ENCODE results near the gene NXPE3.

Gene NXPE3

DNA sequence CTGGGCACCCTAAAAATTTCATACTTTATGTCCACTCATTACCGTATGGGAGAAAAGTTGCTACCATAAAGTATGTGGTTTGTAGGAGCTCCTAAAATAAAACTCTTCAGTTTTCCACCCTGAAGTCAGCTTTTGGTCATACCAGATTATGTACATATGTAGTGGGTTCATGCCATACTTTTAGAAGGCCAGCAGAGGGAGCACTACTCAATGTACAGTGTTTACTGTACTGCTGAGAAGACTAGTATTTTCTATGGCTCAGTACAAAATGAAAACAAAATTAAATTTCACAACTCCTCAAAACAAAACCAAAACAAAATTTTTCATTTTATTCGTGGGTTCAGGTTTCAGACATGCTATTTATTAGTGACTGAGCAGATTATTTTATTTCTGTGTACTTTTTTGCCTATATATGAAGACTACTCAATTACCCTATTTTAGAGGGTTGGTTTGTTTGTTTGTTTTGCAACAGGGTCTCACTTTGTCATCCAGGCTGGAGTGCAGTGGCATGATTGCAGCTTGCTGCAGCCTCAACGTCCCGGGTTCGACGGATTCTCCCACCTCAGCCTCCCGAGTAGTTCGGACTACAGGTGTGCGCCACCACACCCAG is 24.3 kb downstream of the NXPE3 start:
- no peak for DNase-seq

DNA sequence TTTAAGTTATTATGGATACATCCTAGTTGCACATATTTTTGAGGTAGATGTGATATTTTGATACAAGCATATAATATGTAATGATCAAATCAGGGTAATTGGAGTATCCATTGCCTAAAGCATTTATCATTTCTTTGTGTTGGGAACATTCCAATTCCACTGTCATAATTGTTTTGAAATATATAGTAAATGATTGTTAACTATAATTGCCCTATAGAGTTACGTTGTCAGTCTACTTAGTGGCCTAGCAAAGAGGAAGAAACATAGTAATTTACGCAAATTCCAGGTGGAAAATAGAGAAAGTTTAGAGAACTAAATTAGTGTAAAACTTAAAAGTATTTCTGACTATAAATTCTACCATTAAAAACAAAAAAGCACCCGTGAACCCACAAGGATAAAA is 24.9 kb downstream of the NXPE3 start:
- DNase-seq, result no peak

DNA sequence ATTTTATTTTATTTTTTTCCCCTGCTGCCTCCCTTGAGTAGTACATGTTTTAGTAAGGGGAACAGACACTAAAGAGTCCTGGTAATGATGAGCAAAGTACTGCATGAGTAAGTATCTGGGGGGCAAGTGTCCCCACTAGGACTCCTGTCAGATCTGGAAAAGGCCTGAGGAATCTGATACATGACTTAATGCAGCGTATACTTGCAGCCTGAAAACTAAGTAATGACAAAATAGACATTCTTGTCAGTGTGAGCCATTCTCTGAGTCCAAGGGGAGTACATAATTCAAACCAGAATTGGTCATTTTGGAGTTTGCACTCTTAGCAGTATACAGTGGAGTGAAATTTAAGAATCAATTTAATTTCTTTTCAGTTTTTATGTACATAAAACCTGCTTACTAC is 27.5 kb downstream of the NXPE3 start:
- DNase-seq, result no peak

GRCh38 chr3:101807888-101808287 is 28.9 kb downstream of the NXPE3 start:
- DNase-seq, result no peak

DNA sequence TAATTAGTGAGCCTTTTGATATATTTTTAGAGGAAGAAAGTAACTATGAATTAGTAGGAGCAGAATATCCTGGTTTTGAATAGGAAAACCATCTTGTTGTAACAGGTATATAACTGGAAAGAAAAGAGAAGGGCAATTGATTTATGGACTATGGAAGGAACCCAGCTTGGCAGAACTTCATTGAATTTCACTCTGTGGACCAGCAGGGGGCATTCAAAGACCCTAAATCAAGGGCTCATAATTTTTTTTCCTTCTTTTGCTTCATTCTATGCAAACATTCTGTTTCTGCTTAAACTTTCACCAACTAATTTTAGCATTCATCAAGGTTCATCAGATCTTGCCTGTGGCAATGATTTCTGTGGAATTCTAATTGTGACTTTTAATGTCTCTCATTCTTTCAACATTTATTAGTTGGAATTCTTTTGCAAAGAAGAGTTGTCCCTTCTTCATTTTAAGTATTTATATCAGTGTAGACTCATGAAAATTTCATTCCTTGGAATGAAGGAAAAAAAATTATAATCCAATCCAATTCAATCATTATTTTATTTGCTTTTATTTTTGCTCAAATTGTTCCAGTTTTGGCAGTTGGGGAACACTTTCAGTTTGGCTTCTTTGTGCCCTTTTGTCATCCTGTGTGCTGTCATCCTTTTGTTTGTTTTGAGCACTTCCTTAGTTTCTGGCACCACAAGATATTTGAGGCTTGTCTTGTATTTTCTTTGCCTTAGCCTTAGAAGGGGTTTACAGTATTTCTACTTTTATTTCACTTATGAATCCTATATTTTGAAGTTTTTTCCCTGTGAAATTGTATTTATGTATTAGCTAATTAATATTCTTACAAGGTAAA is 30.4 kb downstream of the NXPE3 start:
- no peak for DNase-seq

DNA sequence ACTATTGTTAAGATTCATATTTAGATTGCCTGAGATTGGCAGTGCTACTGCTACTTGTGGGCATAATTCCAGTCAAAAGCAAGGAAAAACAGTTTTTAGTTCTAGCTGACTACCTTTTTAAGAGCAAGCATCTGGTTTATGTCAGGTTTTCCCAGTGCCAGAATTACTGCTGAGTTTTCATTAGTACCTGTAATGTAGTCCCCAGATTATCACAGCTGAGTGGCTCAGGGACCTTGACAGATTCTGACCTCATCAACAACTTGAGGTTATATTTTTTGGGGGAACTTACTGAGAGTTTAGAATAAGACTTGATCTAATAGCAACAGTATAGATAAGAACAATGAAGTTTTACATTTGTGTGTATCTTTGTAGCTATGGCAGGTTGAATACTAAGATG is 31.0 kb downstream of the NXPE3 start:
- DNase-seq, result no peak

- DNase-seq, result no peak
Measured at GRCh38 chr3:101811875-101812274, 32.9 kb downstream of the NXPE3 start.

GRCh38 chr3:101812895-101813294 is 33.9 kb downstream of the NXPE3 start:
- DNase-seq, result no peak

- DNase-seq, result no peak
Measured at GRCh38 chr3:101813817-101814440, 34.9 kb downstream of the NXPE3 start.

- DNase-seq, result no peak
Measured at GRCh38 chr3:101814835-101815234, 35.8 kb downstream of the NXPE3 start.

DNA sequence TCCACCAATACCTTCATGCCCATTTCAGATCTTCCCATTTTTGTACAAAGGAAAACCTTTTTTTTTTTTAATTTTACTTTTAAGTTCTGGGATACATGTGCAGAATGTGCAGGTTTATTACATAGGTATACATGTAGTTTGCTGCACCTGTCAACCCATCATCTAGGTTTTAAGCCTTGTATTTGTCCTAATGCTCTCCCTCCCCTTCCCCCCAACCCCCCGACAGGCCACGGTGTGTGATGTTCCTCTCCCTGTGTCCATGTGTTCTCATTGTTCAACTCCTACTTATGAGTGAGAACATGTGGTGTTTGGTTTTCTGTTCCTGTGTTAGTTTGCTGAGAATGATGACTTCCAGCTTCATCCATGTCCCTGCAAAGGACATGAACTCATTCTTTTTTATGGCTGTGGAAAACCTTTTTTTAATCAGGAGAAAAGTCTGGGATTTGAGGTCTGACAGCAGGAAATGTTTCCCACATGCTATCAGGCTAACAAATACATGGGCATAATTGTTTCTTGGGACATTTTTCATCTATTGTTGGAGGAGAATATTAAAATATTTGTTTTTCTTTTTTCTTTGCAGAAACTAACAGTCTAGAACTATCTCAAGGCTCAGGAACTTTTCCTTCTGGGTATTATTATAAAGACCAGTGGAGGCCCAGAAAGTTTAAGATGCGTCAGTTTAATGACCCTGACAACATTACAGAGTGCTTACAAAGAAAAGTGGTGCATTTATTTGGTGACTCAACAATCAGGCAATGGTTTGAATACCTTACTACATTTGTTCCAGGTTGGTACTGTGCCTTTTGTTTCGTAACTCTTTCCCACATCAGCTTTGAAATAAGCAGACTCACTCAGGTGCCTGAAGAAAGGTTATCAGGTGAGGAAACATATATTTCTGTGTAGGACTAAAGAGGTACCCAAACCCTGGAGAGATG is 37.5 kb downstream of the NXPE3 start:
- DNase-seq, result no peak

- DNase-seq, result no peak
Measured at GRCh38 chr3:101817992-101818391, 39.0 kb downstream of the NXPE3 start.

DNA sequence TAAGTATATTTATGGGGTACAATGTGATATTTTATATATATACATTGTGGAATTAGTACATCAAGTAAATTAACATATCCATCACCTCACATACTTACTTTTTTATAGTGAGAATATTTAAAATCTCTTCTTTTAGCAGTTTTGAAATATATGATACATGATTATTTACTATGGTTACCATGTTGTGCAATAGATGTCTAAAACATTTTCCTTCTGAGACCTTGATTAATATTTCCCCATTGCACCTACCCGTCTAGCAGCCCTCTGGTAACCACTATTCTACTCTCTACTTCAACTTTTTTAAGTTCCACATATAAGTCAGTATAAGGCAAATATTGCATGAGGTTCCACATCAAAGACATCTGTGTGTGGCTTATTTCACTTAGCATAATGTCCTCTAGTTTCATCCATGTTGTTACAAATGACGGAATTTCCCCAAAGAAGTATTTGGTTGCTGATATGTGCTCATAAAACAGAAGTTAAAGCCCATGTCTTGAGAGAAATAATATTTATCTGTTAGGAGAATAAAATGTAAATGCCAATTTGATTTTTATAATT is 40.7 kb downstream of the NXPE3 start:
- DNase-seq, result no peak

DNA sequence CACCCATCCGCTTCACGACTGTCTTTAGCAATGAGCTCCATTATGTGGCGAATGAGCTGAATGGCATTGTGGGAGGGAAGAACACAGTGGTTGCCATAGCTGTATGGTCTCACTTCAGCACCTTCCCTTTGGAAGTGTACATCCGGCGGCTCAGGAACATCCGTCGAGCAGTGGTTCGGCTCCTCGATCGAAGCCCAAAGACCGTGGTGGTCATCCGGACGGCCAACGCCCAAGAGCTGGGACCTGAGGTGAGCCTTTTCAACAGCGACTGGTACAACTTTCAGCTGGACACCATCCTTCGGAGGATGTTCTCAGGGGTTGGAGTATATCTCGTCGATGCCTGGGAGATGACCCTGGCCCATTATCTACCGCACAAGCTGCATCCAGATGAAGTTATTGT is 42.5 kb downstream of the NXPE3 start:
- no peak for DNase-seq

GRCh38 chr3:101823525-101823924 is 44.5 kb downstream of the NXPE3 start:
- no peak for DNase-seq

DNA sequence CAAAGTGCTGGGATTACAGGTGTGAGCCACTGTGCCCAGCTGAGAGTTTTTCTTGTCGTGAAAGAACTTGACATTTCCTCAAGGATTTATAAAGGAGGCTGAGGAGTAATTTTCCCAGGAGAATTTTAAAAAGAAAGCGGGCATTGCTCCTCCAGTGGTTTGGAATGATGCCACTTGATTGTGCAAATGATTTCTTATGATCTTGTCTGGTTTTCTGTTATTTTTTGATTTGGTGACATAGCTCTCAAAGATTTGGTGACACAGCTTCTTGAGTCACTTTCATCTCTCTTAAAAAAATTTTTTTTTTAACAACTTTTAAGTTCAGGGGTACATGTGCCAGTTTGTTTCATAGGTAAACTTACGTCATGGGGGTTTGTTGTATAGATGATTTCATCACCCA is 45.7 kb downstream of the NXPE3 start:
- no peak for DNase-seq

- DNase-seq, result no peak
Measured at GRCh38 chr3:101825904-101826445, 47.0 kb downstream of the NXPE3 start.

- peak; percentile 90 for DNase-seq
Measured at GRCh38 chr3:101827211-101828174, 48.5 kb downstream of the NXPE3 start.

- no peak for DNase-seq
Measured at GRCh38 chr3:101828276-101828675, 49.3 kb downstream of the NXPE3 start.

DNA sequence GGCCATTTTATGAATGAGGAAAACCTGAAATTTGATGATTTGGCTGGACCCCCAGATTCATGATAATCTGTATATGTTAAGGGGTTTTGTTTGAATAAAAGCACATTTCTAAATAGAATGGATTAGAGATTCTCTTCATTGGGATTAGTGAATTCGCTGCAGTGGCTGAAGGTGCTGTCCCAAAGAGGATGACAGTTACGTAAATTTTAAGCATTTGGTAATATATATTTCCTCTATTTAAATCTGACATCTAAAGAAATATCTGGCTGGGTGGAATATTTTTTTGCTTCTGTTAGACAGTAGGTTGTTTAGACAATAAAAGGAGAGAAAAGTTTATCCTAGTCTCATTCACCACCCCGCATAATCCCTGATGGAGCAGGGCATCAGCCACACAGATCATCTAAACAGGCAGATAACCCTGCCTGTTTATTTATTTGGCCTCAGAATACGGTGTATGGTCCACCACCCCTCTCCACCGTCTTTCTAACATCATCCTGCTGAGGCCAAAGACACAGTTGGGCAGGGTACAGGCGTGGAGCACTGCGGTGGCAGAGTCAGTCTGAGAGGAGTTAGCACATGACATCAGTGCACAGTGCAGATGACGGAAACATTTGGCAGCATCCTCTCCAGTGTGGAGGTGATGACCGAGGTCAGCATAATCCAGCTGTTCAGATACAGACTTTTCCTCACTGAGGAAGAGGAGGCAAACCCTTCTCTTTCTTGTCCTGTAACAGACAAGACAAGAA is 49.9 kb downstream of the NXPE3 start:
- DNase-seq, result peak; percentile 70
